H1 (cell line): ENCODE measurements around the gene BRMS1. TPM values are rescaled to one million over a fixed set of nuclear protein-coding genes. Genes with fewer than 3 reads are reported as not detected.

Experiments
- CTCF ChIA-PET: fragments of 300-600 bp; sonication (Branson Sonifier 250); formaldehyde crosslinking; loops from one replicate; lab custom pipeline; 2021; ENCODE audit not compliant: partially characterized antibody; lab: Charles Lee
- POLR2A ChIA-PET: fragments of 300-600 bp; sonication (Branson Sonifier 250); formaldehyde crosslinking; loops from one replicate; lab custom pipeline; 2021; ENCODE audit warnings: inconsistent platforms; ENCODE audit not compliant: partially characterized antibody; lab: Charles Lee
- DNase-seq, 2 experiments: peaks; one replicate each; pipeline versions ENCODE4 v3.0.0 to v3.0.0-alpha.2; 2010 to 2022; ENCODE audit warnings: low spot score in 2 of 2, low read depth in 1 of 2, mixed read lengths in 1 of 2
- FAIRE-seq: peaks from 2 replicates; lab custom pipeline; 2011; peaks lifted over from hg19 to GRCh38; lab: Jason Lieb, UNC
- H2AFZ ChIP-seq: 2 replicates; pipeline ENCODE4 v1.8.1; 2012; ENCODE audit warnings: low read length, inconsistent platforms
- H2AK5ac ChIP-seq: 2 replicates; pipeline ENCODE4 v1.6.1; 2013; ENCODE audit warnings: low read depth, low read length
- H2BK120ac ChIP-seq: replicated peaks from 2 replicates; pipeline ENCODE3; 2013; ENCODE audit warnings: low read depth, low read length, inconsistent platforms
- H2BK12ac ChIP-seq: 2 replicates; pipeline ENCODE4 v1.6.1; 2013; ENCODE audit warnings: low read depth, low read length
- H2BK15ac ChIP-seq: 2 replicates; pipeline ENCODE4 v1.6.1; 2013; ENCODE audit warnings: low read length
- H2BK20ac ChIP-seq: 2 replicates; pipeline ENCODE4 v1.6.1; 2013; ENCODE audit warnings: low read length
- H2BK5ac ChIP-seq: 2 replicates; pipeline ENCODE4 v1.6.1; 2013; ENCODE audit warnings: low read depth, low read length
- H3K14ac ChIP-seq: 2 replicates; pipeline ENCODE4 v1.6.1; 2013; ENCODE audit warnings: inconsistent platforms; ENCODE audit not compliant: insufficient read length
- H3K18ac ChIP-seq: 2 replicates; pipeline ENCODE4 v1.6.1; 2013; ENCODE audit warnings: low read length; ENCODE audit errors: extremely low read depth
- H3K23ac ChIP-seq: 2 replicates; pipeline ENCODE4 v1.6.1; 2013; ENCODE audit warnings: inconsistent platforms; ENCODE audit not compliant: insufficient read length
- H3K23me2 ChIP-seq: 2 replicates; pipeline ENCODE4 v1.6.1; 2013; ENCODE audit warnings: low read depth, low read length
- H3K27ac ChIP-seq: 2 replicates; pipeline ENCODE4 v1.6.1; 2011; ENCODE audit warnings: low read depth, low read length, inconsistent platforms
- H3K27me3 ChIP-seq, 4 experiments: replicated peaks in 1 of 4; 1 replicate in 1 of 4; 2 replicates in 3 of 4; pipeline versions ENCODE4 v1.6.1 to v1.8.1; 2011 to 2013; ENCODE audit warnings: low read length in 3 of 4, mild to moderate bottlenecking in 3 of 4, inconsistent platforms in 2 of 4, mixed read lengths in 2 of 4, moderate library complexity in 1 of 4; ENCODE audit not compliant: control insufficient read depth in 3 of 4, insufficient read depth in 3 of 4; ENCODE audit errors: extremely low read depth in 1 of 4
- H3K36me3 ChIP-seq, 4 experiments: 2 replicates each; pipeline versions ENCODE4 v1.6.1 to v1.8.1; 2011 to 2013; ENCODE audit warnings: mild to moderate bottlenecking in 4 of 4, low read length in 3 of 4, moderate library complexity in 2 of 4, control low read depth in 1 of 4, inconsistent platforms in 1 of 4; ENCODE audit not compliant: insufficient read depth in 4 of 4, control insufficient read depth in 2 of 4
- H3K4ac ChIP-seq: replicated peaks from 2 replicates; pipeline ENCODE3; 2013; ENCODE audit warnings: low read length, low read depth, mixed read lengths, inconsistent platforms; ENCODE audit not compliant: insufficient read length
- H3K4me1 ChIP-seq, 4 experiments: replicated peaks in 1 of 4; 1 replicate in 1 of 4; 2 replicates in 3 of 4; pipeline versions ENCODE4 v1.6.1 to v1.8.1; 2011 to 2013; ENCODE audit warnings: low read length in 3 of 4, inconsistent platforms in 2 of 4, mixed read lengths in 1 of 4; ENCODE audit not compliant: insufficient read depth in 4 of 4, control insufficient read depth in 3 of 4
- H3K4me2 ChIP-seq, 2 experiments: 2 replicates each; pipeline versions ENCODE4 v1.6.1 to v1.8.1; 2011 to 2013; ENCODE audit warnings: low read depth in 2 of 2, low read length in 2 of 2, control low read depth in 1 of 2, inconsistent platforms in 1 of 2, mild to moderate bottlenecking in 1 of 2; ENCODE audit not compliant: insufficient read depth in 1 of 2
- H3K4me3 ChIP-seq, 4 experiments: fragments of 200-600, 300-600 bp in 1 of 4; sonication (generic), shearing (Covaris generic), sonication (Bioruptor Twin) in 1 of 4; 2 replicates each; pipeline versions ENCODE4 v1.5.1 to v1.8.1; 2011 to 2016; ENCODE audit warnings: low read length in 4 of 4, low read depth in 3 of 4, control low read depth in 2 of 4, inconsistent platforms in 2 of 4, mild to moderate bottlenecking in 2 of 4, mixed read lengths in 1 of 4, moderate library complexity in 1 of 4; ENCODE audit not compliant: insufficient read depth in 2 of 4; ENCODE audit errors: extremely low read depth in 1 of 4
- H3K56ac ChIP-seq: replicated peaks from 2 replicates; pipeline ENCODE3; 2013; ENCODE audit warnings: low read depth, mild to moderate bottlenecking, mixed read lengths, low read length, inconsistent platforms; ENCODE audit not compliant: insufficient read length
- H3K79me1 ChIP-seq: 2 replicates; pipeline ENCODE4 v1.6.1; 2013; ENCODE audit warnings: low read depth, low read length, control low read depth
- H3K79me2 ChIP-seq, 2 experiments: 2 replicates each; pipeline versions ENCODE4 v1.6.1 to v1.8.1; 2012 to 2013; ENCODE audit warnings: low read length in 2 of 2, mild to moderate bottlenecking in 2 of 2, inconsistent platforms in 1 of 2; ENCODE audit not compliant: insufficient read depth in 2 of 2, control insufficient read depth in 1 of 2
- H3K9ac ChIP-seq, 4 experiments: replicated peaks in 1 of 4; 1 replicate in 1 of 4; 2 replicates in 3 of 4; pipeline versions ENCODE4 v1.6.1 to v1.8.1; 2011 to 2013; ENCODE audit warnings: low read depth in 3 of 4, low read length in 3 of 4, control low read depth in 2 of 4, mild to moderate bottlenecking in 2 of 4, moderate library complexity in 2 of 4, inconsistent platforms in 1 of 4; ENCODE audit errors: extremely low read depth in 1 of 4
- H3K9me3 ChIP-seq, 2 experiments: 2 replicates each; pipeline versions ENCODE4 v1.6.1 to v1.8.1; 2012 to 2013; ENCODE audit warnings: mild to moderate bottlenecking in 2 of 2, moderate library complexity in 2 of 2, control low read depth in 1 of 2, inconsistent platforms in 1 of 2, low read depth in 1 of 2, low read length in 1 of 2, mixed read lengths in 1 of 2; ENCODE audit not compliant: insufficient read depth in 2 of 2
- H4K20me1 ChIP-seq, 2 experiments: replicated peaks in 1 of 2; 2 replicates each; pipeline versions ENCODE3 to v1.8.1; 2011 to 2013; ENCODE audit warnings: inconsistent platforms in 2 of 2, low read length in 2 of 2, mild to moderate bottlenecking in 1 of 2; ENCODE audit not compliant: insufficient read depth in 2 of 2, control insufficient read depth in 1 of 2
- H4K5ac ChIP-seq: 2 replicates; pipeline ENCODE4 v1.6.1; 2013; ENCODE audit warnings: low read length, low read depth, mixed read lengths, inconsistent platforms; ENCODE audit not compliant: insufficient read length
- H4K8ac ChIP-seq: 2 replicates; pipeline ENCODE4 v1.8.0; 2013; ENCODE audit warnings: mild to moderate bottlenecking, moderate library complexity, low read length, inconsistent platforms; ENCODE audit not compliant: insufficient read depth; ENCODE audit errors: extremely low read depth
- H4K91ac ChIP-seq: replicated peaks from 2 replicates; pipeline ENCODE3; 2013; ENCODE audit warnings: low read length, mixed read lengths, inconsistent platforms; ENCODE audit not compliant: insufficient read length
- CTCF ChIP-seq, 3 experiments: IDR thresholded peaks; 1 replicate in 2 of 3; 2 replicates in 1 of 3; pipeline versions ENCODE4 v1.5.1 to v1.6.1; 2011; ENCODE audit warnings: low read length in 3 of 3, mild to moderate bottlenecking in 3 of 3, inconsistent platforms in 2 of 3, low read depth in 1 of 3, moderate library complexity in 1 of 3; ENCODE audit not compliant: insufficient read depth in 1 of 3; ENCODE audit errors: control extremely low read depth in 1 of 3
- KDM1A ChIP-seq: fragments of 200-600, 300-600 bp; sonication (generic); IDR thresholded peaks from 2 replicates; pipeline ENCODE4 v1.7.1; 2016; ENCODE audit warnings: mild to moderate bottlenecking, low read length, borderline replicate concordance
- SP4 ChIP-seq: IDR thresholded peaks from 2 replicates; pipeline ENCODE4 v1.6.1; 2012; ENCODE audit warnings: low read length, inconsistent platforms
- SRF ChIP-seq: IDR thresholded peaks from 2 replicates; pipeline ENCODE4 v1.6.1; 2011; ENCODE audit warnings: mild to moderate bottlenecking, low read depth, low read length, moderate library complexity
- SUZ12 ChIP-seq: fragments of 200-600 bp; sonication (generic); IDR thresholded peaks from 2 replicates; pipeline ENCODE4 v1.6.1; 2012; ENCODE audit warnings: mild to moderate bottlenecking, inconsistent platforms, low read length, moderate library complexity, mixed read lengths
- WGBS, 2 experiments: shearing (Covaris generic) in 1 of 2; methylation state at CpG; one replicate each; pipeline versions ENCODE4 v1.1.6 to v1.1.7; 2013 to 2015; ENCODE audit warnings: low lambda C conversion rate in 2 of 2, mixed read lengths in 2 of 2, inconsistent platforms in 1 of 2, low coverage in 1 of 2, missing lambda C conversion rate in 1 of 2; ENCODE audit not compliant: insufficient replicate concordance in 2 of 2, insufficient coverage in 1 of 2, insufficient read length in 1 of 2; ENCODE audit errors: extremely low coverage in 1 of 2, missing lambda C conversion rate in 1 of 2; 5-methylcytosine and 5-hydroxymethylcytosine counted together
- polyA plus RNA-seq, 7 experiments: library from polyadenylated mRNA; depleted of rRNA in 3 of 7; stranded (reverse) in 5 of 7; unstranded in 2 of 7; fragments of >200 nt in 5 of 7; fragments of 200-250 nt in 2 of 7; gene quantifications; 1 replicate in 5 of 7; 2 replicates in 1 of 7; 4 replicates in 1 of 7; pipeline versions ENCODE4 v1.2.1 to v1.2.3, GENCODE V29; 2011 to 2013; ENCODE audit warnings: missing spikeins in 2 of 7, mixed read lengths in 2 of 7
- total RNA-seq: library from RNA; stranded (reverse); fragmentation: NEBNext Ultra II Directional; extraction: Animal tissue kit (Norgen Biotek cat#: 25700); gene quantifications from 2 replicates; pipeline ENCODE4 v1.2.1, GENCODE V29; 2021

BRMS1 gene
- total and polyA plus RNA-seq, 2 of the 8 experiments (the other 6 are each of a cell fraction or from before 2014, with no cell fraction given): 39.2 to 46.1 TPM

- Histone ChIP-seq H3K27ac (no peak overlapping the region), H3K4ac (no peak overlapping the region), H3K56ac (no peak overlapping the region), H3K23me2 (no peaks in the 10 kb centered on the region; the same call in 1 of the 2 replicates), H3K79me2 (no peaks in the 10 kb centered on the region), H2AFZ (no peak overlapping the region), H4K5ac (no peak overlapping the region), H3K36me3 (no peaks in the 10 kb centered on the region; a peak in 1 of 8 replicates), H3K9ac (no peak overlapping the region), H2BK120ac (no peak overlapping the region), H2BK5ac (no peak overlapping the region), H4K8ac (no peak overlapping the region; the same call in 1 of the 2 replicates), H4K20me1 (no peaks in the 10 kb centered on the region), H3K4me1 (peaks cover 5 to 28% (median 16%) of the 10 kb centered on the region in 4 experiments), H4K91ac (no peak overlapping the region), H3K79me1 (no peaks in the 10 kb centered on the region), H3K14ac (no peak overlapping the region), H2BK12ac (no peak overlapping the region), H3K4me2 (no peak overlapping the region), H2AK5ac (no peak overlapping the region), H2BK15ac (no peak overlapping the region), H3K18ac (no peak overlapping the region), H3K23ac (no peak overlapping the region), H3K9me3 (no peaks in the 10 kb centered on the region), H3K27me3 (peaks cover 0 to 4% (median 2%) of the 10 kb centered on the region in 4 experiments; a peak in 3 of 7 replicates), H2BK20ac (no peak overlapping the region), H3K4me3 (no peak overlapping the region)
- TF ChIP-seq SUZ12 (no peak), SRF (no peak), SP4 (no peak), CTCF (IDR thresholded peaks at IDR 0.05; ENCODE audit: control extremely low read depth in 1 of 3, insufficient read depth in 1 of 3, low read depth in 1 of 3, low read length in 3 of 3) (no peak), KDM1A (no peak)
- DNase-seq: no peak
- POLR2A ChIA-PET: interaction anchor here (0.9 to 8.5 kb wide), 7 partner anchors 9 to 43 kb away, joined by 3 to 61 read pairs (median 8); partner anchors contain the start of genes B4GAT1, BRMS1, CD248 and YIF1A
- 81% methylated on average over 17 of the region's 18 CpGs; no CpG with 5 or more reads in 1 of the 2 experiments for WGBS, 2 experiments
- CTCF ChIA-PET: interaction anchor here (0.6 to 8.7 kb wide), 6 partner anchors 11 to 68 kb away, joined by 3 to 242 read pairs (median 4); partner anchors contain the start of gene CD248
- no peak for FAIRE-seq
Observed at GRCh38 chr11:66332371-66333219, 12.3 kb downstream of the BRMS1 start.
